Measurements from ENCODE around the gene ADGRE3. TPM values are rescaled to one million over a fixed set of nuclear protein-coding genes. Genes with fewer than 3 reads are reported as not detected.
"Not testable (repeated sequence)": the region's sequence is repeated elsewhere in the genome, so short reads cannot be mapped to it uniquely, and the experiment has no call there.

ADGRE3 gene
- total RNA-seq, 1 donor from 2014 or later: not detected

- Mint-ChIP-seq H3K27me3 (ENCODE audit: unreplicated experiment) (peaks cover 6% of the 10 kb centered on the region), H3K27ac (ENCODE audit: unreplicated experiment) (no peak overlapping the region), H3K36me3 (ENCODE audit: low read depth, unreplicated experiment) (no peaks in the 10 kb centered on the region), H3K4me3 (ENCODE audit: unreplicated experiment) (no peak overlapping the region), H3K9me3 (ENCODE audit: unreplicated experiment) (peaks cover 12% of the 10 kb centered on the region), H3K4me1 (ENCODE audit: unreplicated experiment) (no peaks in the 10 kb centered on the region)
- TF ChIP-seq CTCF (IDR thresholded peaks at IDR 0.05; ENCODE audit: unreplicated experiment): no peak
- no peak for DNase-seq (ENCODE audit: low spot score)
Measured at GRCh38 chr19:14619404-14619803, 55.2 kb downstream of the ADGRE3 start.

- DNase-seq (ENCODE audit: low spot score): no peak
- Mint-ChIP-seq H3K27ac (ENCODE audit: unreplicated experiment) (no peak overlapping the region), H3K27me3 (ENCODE audit: unreplicated experiment) (peaks cover 5% of the 10 kb centered on the region), H3K4me1 (ENCODE audit: unreplicated experiment) (no peaks in the 10 kb centered on the region), H3K36me3 (ENCODE audit: low read depth, unreplicated experiment) (no peaks in the 10 kb centered on the region), H3K9me3 (ENCODE audit: unreplicated experiment) (peaks cover 8% of the 10 kb centered on the region), H3K4me3 (ENCODE audit: unreplicated experiment) (peak overlapping the region; percentile 11)
- TF ChIP-seq CTCF (IDR thresholded peaks at IDR 0.05; ENCODE audit: unreplicated experiment): no peak
Measured at GRCh38 chr19:14616407-14616806, 58.2 kb downstream of the ADGRE3 start.

GRCh38 chr19:14615623-14616022, 59.0 kb downstream of the ADGRE3 start:
- Mint-ChIP-seq H3K9me3 (ENCODE audit: unreplicated experiment) (peaks cover 8% of the 10 kb centered on the region), H3K27ac (ENCODE audit: unreplicated experiment) (no peak overlapping the region), H3K36me3 (ENCODE audit: low read depth, unreplicated experiment) (peaks cover 4% of the 10 kb centered on the region), H3K4me3 (ENCODE audit: unreplicated experiment) (no peak overlapping the region), H3K27me3 (ENCODE audit: unreplicated experiment) (peaks cover 5% of the 10 kb centered on the region), H3K4me1 (ENCODE audit: unreplicated experiment) (no peaks in the 10 kb centered on the region)
- DNase-seq (ENCODE audit: low spot score): no peak
- no peak for TF ChIP-seq CTCF (IDR thresholded peaks at IDR 0.05; ENCODE audit: unreplicated experiment)

GRCh38 chr19:14614099-14614412, 60.6 kb downstream of the ADGRE3 start:
- Mint-ChIP-seq H3K27ac (ENCODE audit: unreplicated experiment) (no peak overlapping the region), H3K4me1 (ENCODE audit: unreplicated experiment) (no peaks in the 10 kb centered on the region), H3K36me3 (ENCODE audit: low read depth, unreplicated experiment) (peaks cover 4% of the 10 kb centered on the region), H3K9me3 (ENCODE audit: unreplicated experiment) (peaks cover 8% of the 10 kb centered on the region), H3K4me3 (ENCODE audit: unreplicated experiment) (no peak overlapping the region), H3K27me3 (ENCODE audit: unreplicated experiment) (peaks cover 5% of the 10 kb centered on the region)
- TF ChIP-seq CTCF (IDR thresholded peaks at IDR 0.05; ENCODE audit: unreplicated experiment): no peak
- no peak for DNase-seq (ENCODE audit: low spot score)

- H3K27ac Mint-ChIP-seq (ENCODE audit: unreplicated experiment); H3K27me3 Mint-ChIP-seq (ENCODE audit: unreplicated experiment); H3K9me3 Mint-ChIP-seq (ENCODE audit: unreplicated experiment): not testable (repeated sequence)
Measured at GRCh38 chr19:14613399-14614098, 61.1 kb downstream of the ADGRE3 start.

More at GRCh38 chr19:14613399-14614098, 61.1 kb downstream of the ADGRE3 start:
- H3K4me3 Mint-ChIP-seq (ENCODE audit: unreplicated experiment); DNase-seq (ENCODE audit: low spot score); H3K4me1 Mint-ChIP-seq (ENCODE audit: unreplicated experiment); H3K36me3 Mint-ChIP-seq (ENCODE audit: low read depth, unreplicated experiment): not testable (repeated sequence)

Data from endothelial cell (in vitro differentiated cells).